ENCODE measurements around the gene MUC6. TPM values are rescaled to one million over a fixed set of nuclear protein-coding genes. Genes with fewer than 3 reads are reported as not detected.

MUC6 gene
- total RNA-seq, 1 donor from 2014 or later = not detected

- no peaks in the 10 kb centered on the region for H3K4me1 Mint-ChIP-seq (ENCODE audit: unreplicated experiment)
- H3K27ac Mint-ChIP-seq (ENCODE audit: unreplicated experiment) = no peak overlapping the region
- H3K27me3 Mint-ChIP-seq (ENCODE audit: unreplicated experiment) = peaks cover 19% of the 10 kb centered on the region
- no peak overlapping the region for H3K4me3 Mint-ChIP-seq (ENCODE audit: unreplicated experiment)
- H3K9me3 Mint-ChIP-seq (ENCODE audit: unreplicated experiment) = peaks cover 5% of the 10 kb centered on the region
- no peaks in the 10 kb centered on the region for H3K36me3 Mint-ChIP-seq (ENCODE audit: unreplicated experiment)
- no peak for TF ChIP-seq CTCF (IDR thresholded peaks at IDR 0.05)
- DNase-seq (ENCODE audit: extremely low spot score, unreplicated experiment) = no peak
Measured at GRCh38 chr11:1041936-1042608, 5.6 kb upstream of the MUC6 start.

- Mint-ChIP-seq H3K36me3 (ENCODE audit: unreplicated experiment) (no peaks in the 10 kb centered on the region), H3K4me3 (ENCODE audit: unreplicated experiment) (no peak overlapping the region), H3K9me3 (ENCODE audit: unreplicated experiment) (peaks cover 5% of the 10 kb centered on the region), H3K27ac (ENCODE audit: unreplicated experiment) (no peak overlapping the region), H3K4me1 (ENCODE audit: unreplicated experiment) (no peaks in the 10 kb centered on the region), H3K27me3 (ENCODE audit: unreplicated experiment) (peaks cover 15% of the 10 kb centered on the region)
- DNase-seq (ENCODE audit: extremely low spot score, unreplicated experiment) = no peak
- no peak for TF ChIP-seq CTCF (IDR thresholded peaks at IDR 0.05)
Measured at GRCh38 chr11:1041471-1041870, 5.0 kb upstream of the MUC6 start.

DNA sequence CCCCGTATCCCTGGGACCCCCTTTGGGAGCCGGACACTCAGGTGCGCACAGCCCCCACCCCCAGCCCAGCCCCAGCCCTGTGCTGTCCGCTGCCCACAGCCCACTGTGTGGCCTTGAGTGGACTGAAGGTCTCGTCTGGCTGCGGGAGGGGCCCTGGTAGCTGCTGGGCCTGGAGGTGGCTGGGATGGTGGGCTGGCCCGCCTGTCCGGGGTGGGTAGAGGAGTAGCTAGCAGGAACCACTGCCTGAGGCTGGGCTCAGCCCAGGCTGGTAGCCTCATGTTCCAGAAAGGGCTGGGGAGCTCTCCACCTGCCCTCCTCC is 4.6 kb upstream of the MUC6 start:
- Mint-ChIP-seq H3K27ac (ENCODE audit: unreplicated experiment) (no peak overlapping the region), H3K4me3 (ENCODE audit: unreplicated experiment) (no peak overlapping the region), H3K9me3 (ENCODE audit: unreplicated experiment) (peaks cover 5% of the 10 kb centered on the region), H3K36me3 (ENCODE audit: unreplicated experiment) (no peaks in the 10 kb centered on the region), H3K27me3 (ENCODE audit: unreplicated experiment) (peaks cover 12% of the 10 kb centered on the region), H3K4me1 (ENCODE audit: unreplicated experiment) (no peaks in the 10 kb centered on the region)
- DNase-seq (ENCODE audit: extremely low spot score, unreplicated experiment) = no peak
- no peak for TF ChIP-seq CTCF (IDR thresholded peaks at IDR 0.05)

DNA sequence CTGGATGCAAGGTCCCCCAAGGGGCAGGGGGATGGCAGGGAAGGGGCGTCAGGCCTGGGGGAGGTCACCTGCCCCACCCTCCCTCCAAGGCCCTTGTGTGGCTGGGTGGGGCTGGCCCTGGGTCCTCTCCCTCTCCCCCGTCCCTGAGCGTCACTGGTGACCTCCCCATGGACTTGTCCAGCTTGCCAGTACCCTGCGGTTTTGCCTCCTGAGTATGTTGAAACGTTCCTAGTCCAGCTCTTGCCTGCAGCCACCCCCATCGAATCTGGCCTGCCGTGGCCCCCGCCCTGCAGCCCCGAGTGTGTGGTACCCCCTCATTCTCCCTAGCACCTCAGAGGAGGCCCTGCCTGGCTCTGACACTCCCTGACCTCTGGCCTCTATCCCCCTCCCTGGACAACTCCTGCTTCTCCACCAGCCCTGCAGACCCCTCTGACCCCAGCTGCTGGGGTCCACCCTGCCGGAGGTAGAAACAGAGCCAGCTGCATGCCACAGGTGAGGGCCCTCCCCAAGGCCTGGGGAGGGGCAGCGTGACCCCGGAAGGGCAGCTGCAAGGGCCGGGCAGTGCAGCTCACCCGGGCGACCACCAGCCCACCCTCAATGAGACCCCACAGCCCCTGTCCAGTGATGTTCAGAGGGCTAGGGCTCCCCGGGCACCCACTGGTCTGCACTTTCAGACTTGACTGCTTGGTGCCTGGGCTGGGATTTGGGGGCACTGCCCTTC is 4.1 kb upstream of the MUC6 start:
- no peaks in the 10 kb centered on the region for H3K4me1 Mint-ChIP-seq (ENCODE audit: unreplicated experiment)
- H3K27ac Mint-ChIP-seq (ENCODE audit: unreplicated experiment) = no peak overlapping the region
- DNase-seq (ENCODE audit: extremely low spot score, unreplicated experiment) = no peak
- no peak for TF ChIP-seq CTCF (IDR thresholded peaks at IDR 0.05)
- H3K27me3 Mint-ChIP-seq (ENCODE audit: unreplicated experiment) = peaks cover 11% of the 10 kb centered on the region
- no peaks in the 10 kb centered on the region for H3K36me3 Mint-ChIP-seq (ENCODE audit: unreplicated experiment)
- H3K9me3 Mint-ChIP-seq (ENCODE audit: unreplicated experiment) = peaks cover 5% of the 10 kb centered on the region
- H3K4me3 Mint-ChIP-seq (ENCODE audit: unreplicated experiment) = no peak overlapping the region

Measured in osteocyte (in vitro differentiated cells).